H9 (cell line): ENCODE measurements around the gene GATD1. TPM values are rescaled to one million over a fixed set of nuclear protein-coding genes. Genes with fewer than 3 reads are reported as not detected.

Experiments
- DNase-seq: peaks from one replicate; pipeline ENCODE4 v3.0.0-alpha.2; 2017
- H2AFZ ChIP-seq: one replicate; pipeline ENCODE4 v1.6.1; 2013; ENCODE audit warnings: mild to moderate bottlenecking, low read length, control low read depth, moderate library complexity
- H2AK5ac ChIP-seq: 2 replicates; pipeline ENCODE4 v1.6.1; 2013; ENCODE audit warnings: low read length, control low read depth, mixed read lengths; ENCODE audit not compliant: insufficient read length
- H2BK120ac ChIP-seq: one replicate; pipeline ENCODE4 v1.6.1; 2013; ENCODE audit warnings: low read depth, mild to moderate bottlenecking, low read length, control low read depth, inconsistent platforms; ENCODE audit not compliant: poor library complexity, severe bottlenecking
- H2BK12ac ChIP-seq: 2 replicates; pipeline ENCODE4 v1.6.1; 2013; ENCODE audit warnings: low read length, control low read depth, mixed read lengths, low read depth; ENCODE audit not compliant: insufficient read length
- H2BK15ac ChIP-seq: 2 replicates; pipeline ENCODE4 v1.6.1; 2013; ENCODE audit warnings: low read depth, low read length, control low read depth
- H2BK20ac ChIP-seq: one replicate; pipeline ENCODE4 v1.6.1; 2013; ENCODE audit warnings: low read depth, mild to moderate bottlenecking, low read length, control low read depth, inconsistent platforms; ENCODE audit not compliant: poor library complexity, severe bottlenecking
- H2BK5ac ChIP-seq: 2 replicates; pipeline ENCODE4 v1.6.1; 2013; ENCODE audit warnings: low read length, control low read depth, mixed read lengths; ENCODE audit not compliant: insufficient read length
- H3K14ac ChIP-seq: 2 replicates; pipeline ENCODE4 v1.6.1; 2013; ENCODE audit warnings: low read length, control low read depth; ENCODE audit not compliant: insufficient read depth
- H3K18ac ChIP-seq: 2 replicates; pipeline ENCODE4 v1.6.1; 2013; ENCODE audit warnings: low read depth, mild to moderate bottlenecking, mixed read lengths, low read length, control low read depth; ENCODE audit not compliant: insufficient read length
- H3K23ac ChIP-seq: 2 replicates; pipeline ENCODE4 v1.6.1; 2013; ENCODE audit warnings: low read length, control low read depth, mixed read lengths, low read depth; ENCODE audit not compliant: insufficient read length
- H3K23me2 ChIP-seq: 2 replicates; pipeline ENCODE4 v1.6.1; 2013; ENCODE audit warnings: low read depth, mild to moderate bottlenecking, mixed read lengths, low read length, control low read depth; ENCODE audit not compliant: insufficient read length, poor library complexity, severe bottlenecking
- H3K27ac ChIP-seq: 2 replicates; pipeline ENCODE4 v1.5.1; 2013; ENCODE audit warnings: low read length, control low read depth, mixed read lengths, low read depth; ENCODE audit not compliant: insufficient read length
- H3K27me3 ChIP-seq: 2 replicates; pipeline ENCODE4 v1.6.1; 2013; ENCODE audit warnings: low read length, control low read depth, inconsistent platforms; ENCODE audit not compliant: insufficient read depth
- H3K4ac ChIP-seq: 2 replicates; pipeline ENCODE4 v1.6.1; 2013; ENCODE audit warnings: low read depth, mild to moderate bottlenecking, control low read depth, inconsistent platforms, low read length, moderate library complexity
- H3K4me1 ChIP-seq: 2 replicates; pipeline ENCODE4 v1.6.1; 2013; ENCODE audit warnings: low read length, control low read depth, inconsistent platforms; ENCODE audit not compliant: insufficient read depth
- H3K4me2 ChIP-seq: 2 replicates; pipeline ENCODE4 v1.6.1; 2013; ENCODE audit warnings: low read length, control low read depth, mixed read lengths; ENCODE audit not compliant: insufficient read length, insufficient read depth
- H3K56ac ChIP-seq: 2 replicates; pipeline ENCODE4 v1.6.1; 2013; ENCODE audit warnings: low read depth, mild to moderate bottlenecking, mixed read lengths, low read length, control low read depth; ENCODE audit not compliant: insufficient read length
- H3K79me1 ChIP-seq: 2 replicates; pipeline ENCODE4 v1.6.1; 2013; ENCODE audit warnings: low read depth, mild to moderate bottlenecking, moderate library complexity, low read length, control low read depth, inconsistent platforms; ENCODE audit not compliant: insufficient read depth, poor library complexity, severe bottlenecking
- H3K79me2 ChIP-seq: 2 replicates; pipeline ENCODE4 v1.6.1; 2013; ENCODE audit warnings: low read length, control low read depth, inconsistent platforms; ENCODE audit not compliant: insufficient read depth
- H3K9ac ChIP-seq: 2 replicates; pipeline ENCODE4 v1.6.1; 2013; ENCODE audit warnings: low read length, control low read depth, mixed read lengths; ENCODE audit not compliant: insufficient read length; ENCODE audit errors: extremely low read depth
- H3K9me3 ChIP-seq: one replicate; pipeline ENCODE4 v1.6.1; 2013; ENCODE audit warnings: low read depth, low read length, inconsistent platforms; ENCODE audit not compliant: control insufficient read depth
- H3T11ph ChIP-seq: one replicate; pipeline ENCODE4 v1.6.1; 2013; ENCODE audit warnings: mild to moderate bottlenecking, low read length, control low read depth, inconsistent platforms
- H4K20me1 ChIP-seq: one replicate; pipeline ENCODE4 v1.6.1; 2013; ENCODE audit not compliant: control insufficient read depth, insufficient read length, insufficient read depth
- H4K5ac ChIP-seq: 2 replicates; pipeline ENCODE4 v1.6.1; 2013; ENCODE audit warnings: low read depth, mild to moderate bottlenecking, mixed read lengths, low read length, control low read depth; ENCODE audit not compliant: insufficient read length
- H4K8ac ChIP-seq: replicated peaks from 2 replicates; pipeline ENCODE4 v1.6.1; 2013; ENCODE audit warnings: low read length, control low read depth, mixed read lengths, low read depth; ENCODE audit not compliant: insufficient read length
- H4K91ac ChIP-seq: 2 replicates; pipeline ENCODE4 v1.6.1; 2013; ENCODE audit warnings: low read depth, mild to moderate bottlenecking, moderate library complexity, mixed read lengths, low read length, control low read depth; ENCODE audit not compliant: insufficient read length
- H3K27ac Mint-ChIP-seq, 3 experiments: 2 replicates in 2 of 3; 3 replicates in 1 of 3; pipeline ENCODE4 v1.8.0; 2020 to 2021; ENCODE audit warnings: mixed read lengths in 3 of 3, mild to moderate bottlenecking in 1 of 3, moderate library complexity in 1 of 3
- H3K27me3 Mint-ChIP-seq: 2 replicates; pipeline ENCODE4 v1.8.0; 2021; ENCODE audit warnings: low read depth, mild to moderate bottlenecking, moderate library complexity, mixed read lengths
- H3K36me3 Mint-ChIP-seq, 3 experiments: 2 replicates in 2 of 3; 3 replicates in 1 of 3; pipeline ENCODE4 v1.8.0; 2020 to 2021; ENCODE audit warnings: low read depth in 3 of 3, mixed read lengths in 3 of 3; ENCODE audit not compliant: insufficient read depth in 1 of 3
- H3K4me1 Mint-ChIP-seq, 2 experiments: 2 replicates each; pipeline ENCODE4 v1.8.0; 2020; ENCODE audit warnings: mixed read lengths in 2 of 2
- H3K4me3 Mint-ChIP-seq, 2 experiments: 2 replicates in 1 of 2; 3 replicates in 1 of 2; pipeline ENCODE4 v1.8.0; 2020 to 2021; ENCODE audit warnings: mild to moderate bottlenecking in 2 of 2, mixed read lengths in 2 of 2, moderate library complexity in 1 of 2
- H3K9me3 Mint-ChIP-seq, 2 experiments: 2 replicates in 1 of 2; 3 replicates in 1 of 2; pipeline ENCODE4 v1.8.0; 2020; ENCODE audit warnings: mild to moderate bottlenecking in 2 of 2, mixed read lengths in 2 of 2, moderate library complexity in 1 of 2
- WGBS: extraction: QIAGEN DNeasy Blood & Tissue Kit; methylation state at CpG from one replicate; pipeline ENCODE4 v1.1.7; 2013; ENCODE audit warnings: missing lambda C conversion rate, low lambda C conversion rate, mixed read lengths; ENCODE audit not compliant: insufficient read length; ENCODE audit errors: extremely low coverage; 5-methylcytosine and 5-hydroxymethylcytosine counted together
- total RNA-seq: library from RNA; stranded (reverse); gene quantifications from 2 replicates; pipeline ENCODE4 v1.2.1, GENCODE V29; 2021
- TF ChIP-seq, protein P1 (sequence below): fragments of 200-600 bp; sonication (generic); conservative IDR thresholded peaks from 3 replicates; pipeline ENCODE4 v1.8.0; 2021; ENCODE audit warnings: antibody characterized with exemption, mild to moderate bottlenecking

The GATD1 gene
- total RNA-seq, 1 experiment from 2014 or later: 60.0 TPM

DNA sequence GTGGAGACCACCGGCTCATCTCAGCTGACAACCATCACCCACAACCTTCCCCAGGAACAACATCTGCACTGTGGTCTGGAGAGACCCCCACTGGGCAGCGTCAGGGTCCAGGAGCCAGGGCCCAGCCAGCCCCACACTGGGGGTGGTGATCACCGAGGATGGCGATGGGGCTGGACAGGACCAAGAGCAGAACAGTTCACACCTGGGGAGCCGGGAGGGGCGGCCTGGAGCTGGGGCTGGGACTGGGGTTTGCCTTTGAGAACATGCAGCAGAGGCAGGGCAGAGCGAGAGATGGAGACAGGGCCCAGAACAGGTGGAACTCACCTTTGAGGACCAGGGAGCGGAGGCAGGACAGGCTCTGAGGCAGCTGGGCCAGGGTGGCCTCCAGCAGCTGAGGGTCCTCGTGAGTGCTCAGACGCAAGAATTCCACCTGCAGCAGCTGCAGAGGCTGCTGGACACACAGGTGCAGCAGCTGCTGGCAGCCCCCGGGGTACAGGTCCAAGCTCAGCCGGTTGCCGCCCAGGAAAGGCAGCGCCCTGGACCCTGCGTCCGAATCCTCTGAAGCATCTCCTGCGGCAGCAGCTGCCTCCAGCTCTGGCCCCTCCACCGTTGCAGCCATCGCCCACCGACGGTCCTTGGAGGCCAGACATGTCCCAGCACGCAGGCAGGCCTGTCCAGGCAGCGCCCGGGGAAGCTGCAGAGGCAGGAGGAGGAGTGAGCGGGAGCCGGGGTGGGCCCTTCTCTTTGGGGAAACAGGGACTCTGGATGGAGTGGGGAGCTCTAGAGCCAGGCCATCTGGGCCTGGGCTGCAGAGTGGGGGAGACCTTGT, 26.7 kb upstream of the GATD1 start:
- no peaks in the 10 kb centered on the region for H3K4me1 ChIP-seq
- no peak overlapping the region for H4K8ac ChIP-seq
- Mint-ChIP-seq H3K27me3 (no peaks in the 10 kb centered on the region), H3K4me1 (peaks cover 11 to 19% of the 10 kb centered on the region in 2 experiments), H3K9me3 (no peaks in the 10 kb centered on the region), H3K4me3 (peak overlapping the region; percentile 64 to 79), H3K27ac (no peak overlapping the region), H3K36me3 (peaks cover 2 to 8% (median 8%) of the 10 kb centered on the region in 3 experiments; a peak in 5 of 7 replicates)
- no peak overlapping the region for H2BK5ac ChIP-seq
- no peak overlapping the region for H3K4ac ChIP-seq
- H3K56ac ChIP-seq: no peak overlapping the region
- H2BK120ac ChIP-seq: no peak overlapping the region
- no peaks in the 10 kb centered on the region for H3K27me3 ChIP-seq
- H4K91ac ChIP-seq: no peak overlapping the region
- H2BK12ac ChIP-seq: no peak overlapping the region
- H4K20me1 ChIP-seq: no peaks in the 10 kb centered on the region
- no peaks in the 10 kb centered on the region for H3K9me3 ChIP-seq
- no peak overlapping the region for H2AFZ ChIP-seq
- H3K79me2 ChIP-seq: no peaks in the 10 kb centered on the region
- no peak for DNase-seq
- no peaks in the 10 kb centered on the region for H3K79me1 ChIP-seq
- TF ChIP-seq, protein P1, sequence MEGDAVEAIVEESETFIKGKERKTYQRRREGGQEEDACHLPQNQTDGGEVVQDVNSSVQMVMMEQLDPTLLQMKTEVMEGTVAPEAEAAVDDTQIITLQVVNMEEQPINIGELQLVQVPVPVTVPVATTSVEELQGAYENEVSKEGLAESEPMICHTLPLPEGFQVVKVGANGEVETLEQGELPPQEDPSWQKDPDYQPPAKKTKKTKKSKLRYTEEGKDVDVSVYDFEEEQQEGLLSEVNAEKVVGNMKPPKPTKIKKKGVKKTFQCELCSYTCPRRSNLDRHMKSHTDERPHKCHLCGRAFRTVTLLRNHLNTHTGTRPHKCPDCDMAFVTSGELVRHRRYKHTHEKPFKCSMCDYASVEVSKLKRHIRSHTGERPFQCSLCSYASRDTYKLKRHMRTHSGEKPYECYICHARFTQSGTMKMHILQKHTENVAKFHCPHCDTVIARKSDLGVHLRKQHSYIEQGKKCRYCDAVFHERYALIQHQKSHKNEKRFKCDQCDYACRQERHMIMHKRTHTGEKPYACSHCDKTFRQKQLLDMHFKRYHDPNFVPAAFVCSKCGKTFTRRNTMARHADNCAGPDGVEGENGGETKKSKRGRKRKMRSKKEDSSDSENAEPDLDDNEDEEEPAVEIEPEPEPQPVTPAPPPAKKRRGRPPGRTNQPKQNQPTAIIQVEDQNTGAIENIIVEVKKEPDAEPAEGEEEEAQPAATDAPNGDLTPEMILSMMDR: no peak
- H2BK20ac ChIP-seq: no peak overlapping the region
- H3K23ac ChIP-seq: no peak overlapping the region
- no peak overlapping the region for H3K14ac ChIP-seq
- H2AK5ac ChIP-seq: no peak overlapping the region
- H3K18ac ChIP-seq: no peak overlapping the region
- H3K9ac ChIP-seq: no peak overlapping the region
- peaks cover 11% of the 10 kb centered on the region for H3K23me2 ChIP-seq
- H2BK15ac ChIP-seq: no peak overlapping the region
- WGBS: no CpG with 5 or more reads among the region's 26 CpGs
- no peak overlapping the region for H4K5ac ChIP-seq
- H3K27ac ChIP-seq: no peak overlapping the region
- H3T11ph ChIP-seq: no peak overlapping the region
- peak overlapping the region; percentile 56 for H3K4me2 ChIP-seq
